SU-DHL-6 (cell line): Measurements from ENCODE around the gene NLN.

Experiments used
- H2AFZ ChIP-seq: fragments of 200-600 bp; sonication (generic); 2 replicates; pipeline ENCODE4 v1.6.1; 2014; ENCODE audit warnings: low read depth, mild to moderate bottlenecking, moderate library complexity, mixed read lengths, antibody characterized with exemption, low read length; ENCODE audit not compliant: severe bottlenecking
- H3F3A ChIP-seq: fragments of 200-600 bp; shearing (Covaris generic); 2 replicates; pipeline ENCODE4 v1.6.0; 2016; ENCODE audit warnings: antibody characterized with exemption, mild to moderate bottlenecking; ENCODE audit not compliant: insufficient read depth
- H3K27ac ChIP-seq: fragments of 200-600 bp; sonication (generic); 2 replicates; pipeline ENCODE4 v1.5.1; 2016; ENCODE audit warnings: low read depth, mild to moderate bottlenecking, low read length, moderate library complexity, mixed read lengths
- H3K27me3 ChIP-seq: fragments of 200-600 bp; sonication (generic), shearing (Covaris generic); 2 replicates; pipeline ENCODE4 v1.6.0; 2014; ENCODE audit warnings: mild to moderate bottlenecking, low read length
- H3K36me3 ChIP-seq: fragments of 200-600 bp; sonication (generic); 2 replicates; pipeline ENCODE4 v1.6.1; 2014; ENCODE audit warnings: mild to moderate bottlenecking, low read length, mixed read lengths
- H3K4me2 ChIP-seq: fragments of 300-600, 200-600 bp; shearing (Covaris generic), sonication (generic); 2 replicates; pipeline ENCODE4 v1.6.0; 2014; ENCODE audit warnings: low read length, low read depth, mild to moderate bottlenecking; ENCODE audit not compliant: poor library complexity, severe bottlenecking
- H3K4me3 ChIP-seq: fragments of 200-600 bp; sonication (generic); 2 replicates; pipeline ENCODE4 v1.5.1; 2014; ENCODE audit warnings: antibody characterized with exemption, low read length, mild to moderate bottlenecking, mixed read lengths; ENCODE audit not compliant: insufficient read depth, poor library complexity, severe bottlenecking
- H3K79me2 ChIP-seq: fragments of 200-600 bp; sonication (generic); 2 replicates; pipeline ENCODE4 v1.6.1; 2014; ENCODE audit warnings: mild to moderate bottlenecking, low read length, moderate library complexity; ENCODE audit not compliant: insufficient read depth
- H3K9ac ChIP-seq: fragments of 200-600 bp; sonication (generic); 2 replicates; pipeline ENCODE4 v1.7.0; 2014; ENCODE audit warnings: mild to moderate bottlenecking, low read length
- H3K9me2 ChIP-seq: fragments of 200-600 bp; sonication (generic); replicated peaks from 2 replicates; pipeline ENCODE4 v1.6.1; 2014; ENCODE audit warnings: low read length; ENCODE audit not compliant: insufficient read depth
- H3K9me3 ChIP-seq: fragments of 200-600 bp; sonication (generic); 2 replicates; pipeline ENCODE4 v1.6.1; 2014; ENCODE audit warnings: low read length, mixed read lengths; ENCODE audit not compliant: insufficient read depth
- H4K20me1 ChIP-seq: fragments of 200-600 bp; sonication (generic); 2 replicates; pipeline ENCODE4 v1.6.1; 2014; ENCODE audit warnings: low read depth, mild to moderate bottlenecking, antibody characterized with exemption, low read length, moderate library complexity, mixed read lengths
- CTCF ChIP-seq: fragments of 200-600 bp; sonication (generic); IDR thresholded peaks from one replicate; pipeline ENCODE4 v1.5.1; 2017; ENCODE audit warnings: antibody characterized with exemption, mild to moderate bottlenecking, low read length, moderate library complexity; ENCODE audit not compliant: insufficient read depth, poor library complexity, severe bottlenecking
- EZH2phosphoT487 ChIP-seq: fragments of 200-600 bp; sonication (generic), shearing (Covaris generic); conservative IDR thresholded peaks from 2 replicates; pipeline ENCODE4 v1.6.1; 2018; ENCODE audit warnings: mild to moderate bottlenecking, antibody characterized with exemption, low read length, moderate library complexity, mixed read lengths

Gene NLN

GRCh38 chr5:65767565-65767964, 45.6 kb downstream of the NLN start:
- TF ChIP-seq CTCF (no peak), EZH2phosphoT487 (no peak)
- H3K27ac ChIP-seq = no peak overlapping the region
- H3K36me3 ChIP-seq = 0 out of 2 replicates have a peak, but pooled peaks cover 4% of the 10 kb centered on the region
- H3K27me3 ChIP-seq = no peaks in the 10 kb centered on the region
- no peaks in the 10 kb centered on the region for H4K20me1 ChIP-seq
- no peaks in the 10 kb centered on the region for H3F3A ChIP-seq
- H3K9me3 ChIP-seq = no peaks in the 10 kb centered on the region
- H3K4me2 ChIP-seq = no peak overlapping the region
- H3K79me2 ChIP-seq = no peaks in the 10 kb centered on the region
- H3K9ac ChIP-seq = no peak overlapping the region
- no peak overlapping the region for H3K4me3 ChIP-seq
- no peak overlapping the region for H2AFZ ChIP-seq
- no peaks in the 10 kb centered on the region for H3K9me2 ChIP-seq

DNA sequence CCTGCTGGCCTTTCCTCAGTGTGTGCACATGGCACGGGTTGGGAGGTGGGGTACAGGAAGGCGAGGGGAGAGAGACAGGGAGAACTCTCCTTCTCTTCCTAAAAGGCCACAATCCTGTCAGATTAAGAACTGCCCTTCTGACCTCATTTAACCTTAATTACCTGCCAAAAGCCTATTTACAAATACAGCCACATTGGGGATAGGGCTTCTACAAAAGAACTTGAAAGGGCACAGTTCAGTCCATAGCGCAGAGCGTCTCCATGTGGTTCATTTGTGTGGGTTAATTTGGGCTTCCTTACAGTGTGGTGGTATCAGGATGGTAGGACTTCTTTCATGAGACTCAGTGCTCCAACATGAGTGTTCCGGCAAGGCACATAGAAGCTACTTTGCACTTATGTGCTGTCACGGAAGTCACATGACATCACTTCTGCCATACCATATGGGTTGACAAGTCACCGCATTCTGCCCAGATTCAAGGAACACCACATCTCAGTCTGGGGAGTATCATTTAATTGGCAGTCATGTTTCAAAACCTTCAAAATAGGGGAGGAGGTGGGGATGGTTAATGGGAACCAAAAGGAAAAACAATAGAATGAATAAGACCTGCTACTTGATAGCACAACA, 46.8 kb downstream of the NLN start:
- Histone ChIP-seq H3K4me2 (no peak overlapping the region), H3F3A (no peaks in the 10 kb centered on the region), H3K79me2 (no peaks in the 10 kb centered on the region), H3K9me3 (no peaks in the 10 kb centered on the region), H3K36me3 (0 out of 2 replicates have a peak, but pooled peaks cover 2% of the 10 kb centered on the region), H3K4me3 (no peak overlapping the region), H4K20me1 (no peaks in the 10 kb centered on the region), H3K9ac (no peak overlapping the region), H3K27ac (no peak overlapping the region), H2AFZ (no peak overlapping the region), H3K27me3 (no peaks in the 10 kb centered on the region), H3K9me2 (no peaks in the 10 kb centered on the region)
- TF ChIP-seq EZH2phosphoT487 (no peak), CTCF (no peak)

GRCh38 chr5:65769539-65769938, 47.5 kb downstream of the NLN start:
- Histone ChIP-seq H3K9ac (no peak overlapping the region), H3K36me3 (no peaks in the 10 kb centered on the region), H3F3A (no peaks in the 10 kb centered on the region), H4K20me1 (no peaks in the 10 kb centered on the region), H3K79me2 (no peaks in the 10 kb centered on the region), H3K9me2 (no peaks in the 10 kb centered on the region), H3K27ac (no peak overlapping the region), H3K4me2 (no peak overlapping the region), H3K4me3 (no peak overlapping the region), H2AFZ (no peak overlapping the region), H3K9me3 (no peaks in the 10 kb centered on the region), H3K27me3 (no peaks in the 10 kb centered on the region)
- TF ChIP-seq CTCF (no peak), EZH2phosphoT487 (no peak)
